H1 (cell line): Measurements from ENCODE around the gene CYP27B1. TPM values are rescaled to one million over a fixed set of nuclear protein-coding genes. Genes with fewer than 3 reads are reported as not detected.
"Not testable (repeated sequence)": the region's sequence is repeated elsewhere in the genome, so short reads cannot be mapped to it uniquely, and the experiment has no call there.

ENCODE experiments used
- CTCF ChIA-PET: fragments of 300-600 bp; sonication (Branson Sonifier 250); formaldehyde crosslinking; loops from one replicate; lab custom pipeline; 2021; ENCODE audit not compliant: partially characterized antibody; lab: Charles Lee
- POLR2A ChIA-PET: fragments of 300-600 bp; sonication (Branson Sonifier 250); formaldehyde crosslinking; loops from one replicate; lab custom pipeline; 2021; ENCODE audit warnings: inconsistent platforms; ENCODE audit not compliant: partially characterized antibody; lab: Charles Lee
- DNase-seq, 2 experiments: peaks; one replicate each; pipeline versions ENCODE4 v3.0.0 to v3.0.0-alpha.2; 2010 to 2022; ENCODE audit warnings: low spot score in 2 of 2, low read depth in 1 of 2, mixed read lengths in 1 of 2
- FAIRE-seq: peaks from 2 replicates; lab custom pipeline; 2011; peaks lifted over from hg19 to GRCh38; lab: Jason Lieb, UNC
- H2AFZ ChIP-seq: 2 replicates; pipeline ENCODE4 v1.8.1; 2012; ENCODE audit warnings: low read length, inconsistent platforms
- H2AK5ac ChIP-seq: 2 replicates; pipeline ENCODE4 v1.6.1; 2013; ENCODE audit warnings: low read depth, low read length
- H2BK120ac ChIP-seq: replicated peaks from 2 replicates; pipeline ENCODE3; 2013; ENCODE audit warnings: low read depth, low read length, inconsistent platforms
- H2BK12ac ChIP-seq: 2 replicates; pipeline ENCODE4 v1.6.1; 2013; ENCODE audit warnings: low read depth, low read length
- H2BK15ac ChIP-seq: 2 replicates; pipeline ENCODE4 v1.6.1; 2013; ENCODE audit warnings: low read length
- H2BK20ac ChIP-seq: 2 replicates; pipeline ENCODE4 v1.6.1; 2013; ENCODE audit warnings: low read length
- H2BK5ac ChIP-seq: 2 replicates; pipeline ENCODE4 v1.6.1; 2013; ENCODE audit warnings: low read depth, low read length
- H3K14ac ChIP-seq: 2 replicates; pipeline ENCODE4 v1.6.1; 2013; ENCODE audit warnings: inconsistent platforms; ENCODE audit not compliant: insufficient read length
- H3K18ac ChIP-seq: 2 replicates; pipeline ENCODE4 v1.6.1; 2013; ENCODE audit warnings: low read length; ENCODE audit errors: extremely low read depth
- H3K23ac ChIP-seq: 2 replicates; pipeline ENCODE4 v1.6.1; 2013; ENCODE audit warnings: inconsistent platforms; ENCODE audit not compliant: insufficient read length
- H3K23me2 ChIP-seq: 2 replicates; pipeline ENCODE4 v1.6.1; 2013; ENCODE audit warnings: low read depth, low read length
- H3K27ac ChIP-seq: 2 replicates; pipeline ENCODE4 v1.6.1; 2011; ENCODE audit warnings: low read depth, low read length, inconsistent platforms
- H3K27me3 ChIP-seq, 4 experiments: replicated peaks in 1 of 4; 1 replicate in 1 of 4; 2 replicates in 3 of 4; pipeline versions ENCODE4 v1.6.1 to v1.8.1; 2011 to 2013; ENCODE audit warnings: low read length in 3 of 4, mild to moderate bottlenecking in 3 of 4, inconsistent platforms in 2 of 4, mixed read lengths in 2 of 4, moderate library complexity in 1 of 4; ENCODE audit not compliant: control insufficient read depth in 3 of 4, insufficient read depth in 3 of 4; ENCODE audit errors: extremely low read depth in 1 of 4
- H3K36me3 ChIP-seq, 4 experiments: 2 replicates each; pipeline versions ENCODE4 v1.6.1 to v1.8.1; 2011 to 2013; ENCODE audit warnings: mild to moderate bottlenecking in 4 of 4, low read length in 3 of 4, moderate library complexity in 2 of 4, control low read depth in 1 of 4, inconsistent platforms in 1 of 4; ENCODE audit not compliant: insufficient read depth in 4 of 4, control insufficient read depth in 2 of 4
- H3K4ac ChIP-seq: replicated peaks from 2 replicates; pipeline ENCODE3; 2013; ENCODE audit warnings: low read length, low read depth, mixed read lengths, inconsistent platforms; ENCODE audit not compliant: insufficient read length
- H3K4me1 ChIP-seq, 4 experiments: replicated peaks in 1 of 4; 1 replicate in 1 of 4; 2 replicates in 3 of 4; pipeline versions ENCODE4 v1.6.1 to v1.8.1; 2011 to 2013; ENCODE audit warnings: low read length in 3 of 4, inconsistent platforms in 2 of 4, mixed read lengths in 1 of 4; ENCODE audit not compliant: insufficient read depth in 4 of 4, control insufficient read depth in 3 of 4
- H3K4me2 ChIP-seq, 2 experiments: 2 replicates each; pipeline versions ENCODE4 v1.6.1 to v1.8.1; 2011 to 2013; ENCODE audit warnings: low read depth in 2 of 2, low read length in 2 of 2, control low read depth in 1 of 2, inconsistent platforms in 1 of 2, mild to moderate bottlenecking in 1 of 2; ENCODE audit not compliant: insufficient read depth in 1 of 2
- H3K4me3 ChIP-seq, 4 experiments: fragments of 200-600, 300-600 bp in 1 of 4; sonication (generic), shearing (Covaris generic), sonication (Bioruptor Twin) in 1 of 4; 2 replicates each; pipeline versions ENCODE4 v1.5.1 to v1.8.1; 2011 to 2016; ENCODE audit warnings: low read length in 4 of 4, low read depth in 3 of 4, control low read depth in 2 of 4, inconsistent platforms in 2 of 4, mild to moderate bottlenecking in 2 of 4, mixed read lengths in 1 of 4, moderate library complexity in 1 of 4; ENCODE audit not compliant: insufficient read depth in 2 of 4; ENCODE audit errors: extremely low read depth in 1 of 4
- H3K56ac ChIP-seq: replicated peaks from 2 replicates; pipeline ENCODE3; 2013; ENCODE audit warnings: low read depth, mild to moderate bottlenecking, mixed read lengths, low read length, inconsistent platforms; ENCODE audit not compliant: insufficient read length
- H3K79me1 ChIP-seq: 2 replicates; pipeline ENCODE4 v1.6.1; 2013; ENCODE audit warnings: low read depth, low read length, control low read depth
- H3K79me2 ChIP-seq, 2 experiments: 2 replicates each; pipeline versions ENCODE4 v1.6.1 to v1.8.1; 2012 to 2013; ENCODE audit warnings: low read length in 2 of 2, mild to moderate bottlenecking in 2 of 2, inconsistent platforms in 1 of 2; ENCODE audit not compliant: insufficient read depth in 2 of 2, control insufficient read depth in 1 of 2
- H3K9ac ChIP-seq, 4 experiments: replicated peaks in 1 of 4; 1 replicate in 1 of 4; 2 replicates in 3 of 4; pipeline versions ENCODE4 v1.6.1 to v1.8.1; 2011 to 2013; ENCODE audit warnings: low read depth in 3 of 4, low read length in 3 of 4, control low read depth in 2 of 4, mild to moderate bottlenecking in 2 of 4, moderate library complexity in 2 of 4, inconsistent platforms in 1 of 4; ENCODE audit errors: extremely low read depth in 1 of 4
- H3K9me3 ChIP-seq, 2 experiments: 2 replicates each; pipeline versions ENCODE4 v1.6.1 to v1.8.1; 2012 to 2013; ENCODE audit warnings: mild to moderate bottlenecking in 2 of 2, moderate library complexity in 2 of 2, control low read depth in 1 of 2, inconsistent platforms in 1 of 2, low read depth in 1 of 2, low read length in 1 of 2, mixed read lengths in 1 of 2; ENCODE audit not compliant: insufficient read depth in 2 of 2
- H4K20me1 ChIP-seq, 2 experiments: replicated peaks in 1 of 2; 2 replicates each; pipeline versions ENCODE3 to v1.8.1; 2011 to 2013; ENCODE audit warnings: inconsistent platforms in 2 of 2, low read length in 2 of 2, mild to moderate bottlenecking in 1 of 2; ENCODE audit not compliant: insufficient read depth in 2 of 2, control insufficient read depth in 1 of 2
- H4K5ac ChIP-seq: 2 replicates; pipeline ENCODE4 v1.6.1; 2013; ENCODE audit warnings: low read length, low read depth, mixed read lengths, inconsistent platforms; ENCODE audit not compliant: insufficient read length
- H4K8ac ChIP-seq: 2 replicates; pipeline ENCODE4 v1.8.0; 2013; ENCODE audit warnings: mild to moderate bottlenecking, moderate library complexity, low read length, inconsistent platforms; ENCODE audit not compliant: insufficient read depth; ENCODE audit errors: extremely low read depth
- H4K91ac ChIP-seq: replicated peaks from 2 replicates; pipeline ENCODE3; 2013; ENCODE audit warnings: low read length, mixed read lengths, inconsistent platforms; ENCODE audit not compliant: insufficient read length
- WGBS, 2 experiments: shearing (Covaris generic) in 1 of 2; methylation state at CpG; one replicate each; pipeline versions ENCODE4 v1.1.6 to v1.1.7; 2013 to 2015; ENCODE audit warnings: low lambda C conversion rate in 2 of 2, mixed read lengths in 2 of 2, inconsistent platforms in 1 of 2, low coverage in 1 of 2, missing lambda C conversion rate in 1 of 2; ENCODE audit not compliant: insufficient replicate concordance in 2 of 2, insufficient coverage in 1 of 2, insufficient read length in 1 of 2; ENCODE audit errors: extremely low coverage in 1 of 2, missing lambda C conversion rate in 1 of 2; 5-methylcytosine and 5-hydroxymethylcytosine counted together
- polyA plus RNA-seq, 7 experiments: library from polyadenylated mRNA; depleted of rRNA in 3 of 7; stranded (reverse) in 5 of 7; unstranded in 2 of 7; fragments of >200 nt in 5 of 7; fragments of 200-250 nt in 2 of 7; gene quantifications; 1 replicate in 5 of 7; 2 replicates in 1 of 7; 4 replicates in 1 of 7; pipeline versions ENCODE4 v1.2.1 to v1.2.3, GENCODE V29; 2011 to 2013; ENCODE audit warnings: missing spikeins in 2 of 7, mixed read lengths in 2 of 7
- total RNA-seq: library from RNA; stranded (reverse); fragmentation: NEBNext Ultra II Directional; extraction: Animal tissue kit (Norgen Biotek cat#: 25700); gene quantifications from 2 replicates; pipeline ENCODE4 v1.2.1, GENCODE V29; 2021

The CYP27B1 gene
- total and polyA plus RNA-seq, 2 of the 8 experiments (the other 6 are each of a cell fraction or from before 2014, with no cell fraction given) = 2.9 to 3.3 TPM

- H3K4me2 ChIP-seq, H4K5ac ChIP-seq, FAIRE-seq, H3K18ac ChIP-seq, H2BK120ac ChIP-seq, H3K4me3 ChIP-seq, H3K9ac ChIP-seq, H4K20me1 ChIP-seq, H3K23me2 ChIP-seq, H3K79me2 ChIP-seq, H2BK15ac ChIP-seq, H2BK5ac ChIP-seq, H3K79me1 ChIP-seq, H3K23ac ChIP-seq, H3K9me3 ChIP-seq, H3K27me3 ChIP-seq, H3K27ac ChIP-seq, H2BK20ac ChIP-seq, H2AFZ ChIP-seq, H3K14ac ChIP-seq, H2BK12ac ChIP-seq, H3K4me1 ChIP-seq, H4K91ac ChIP-seq, H4K8ac ChIP-seq, H2AK5ac ChIP-seq, H3K56ac ChIP-seq, H3K4ac ChIP-seq: not testable (repeated sequence)
- WGBS, 2 experiments = 96% methylated on average over 6 of the region's 6 CpGs; no CpG with 5 or more reads in 1 of the 2 experiments
- ChIA-PET CTCF (interaction anchor here (0.6 to 1.7 kb wide), 4 partner anchors 11 to 131 kb away, joined by 3 to 8 read pairs (median 3); no protein-coding TSS in a partner anchor), POLR2A (interaction anchor here (1.1 kb wide), 1 partner anchor 22 kb away, joined by 3 read pairs; no protein-coding TSS in a partner anchor)
- peak in 1 of 2 experiments; percentile 7 for DNase-seq
- peaks cover 0 to 22% (median 5%) of the 10 kb centered on the region in 4 experiments; a peak in 4 of 8 replicates for H3K36me3 ChIP-seq
Measured at GRCh38 chr12:57715036-57715748, 51.7 kb downstream of the CYP27B1 start.
